AG04450 (cell line): ENCODE data around the gene ADSL. TPM values are rescaled to one million over a fixed set of nuclear protein-coding genes. Genes with fewer than 3 reads are reported as not detected.
A peak's percentile ranks its signal among the peaks of the same experiment; 100 is the strongest.

ENCODE experiments used
- CTCF ChIA-PET: fragments of 300-600, 350-600 bp; formaldehyde crosslinking; extraction: SDS; loops from one replicate; lab custom pipeline; 2022; ENCODE audit warnings: antibody characterized with exemption, inconsistent platforms; lab: Charles Lee
- POLR2A ChIA-PET: fragments of 350-600 bp; formaldehyde crosslinking; extraction: SDS; loops from one replicate; lab custom pipeline; 2021; ENCODE audit warnings: antibody characterized with exemption, inconsistent platforms; lab: Yijun Ruan, JAX
- DNase-seq: peaks from one replicate; pipeline ENCODE4 v3.0.0-alpha.2; 2011; ENCODE audit warnings: low read depth, low spot score
- H3K27ac ChIP-seq: one replicate; pipeline ENCODE4 v1.5.1; 2012; ENCODE audit warnings: low read depth, low read length, control low read depth
- H3K27me3 ChIP-seq: one replicate; pipeline ENCODE4 v1.6.0; 2012; ENCODE audit warnings: low read length; ENCODE audit not compliant: control insufficient read depth, insufficient read depth
- H3K4me3 ChIP-seq: 2 replicates; pipeline ENCODE4 v1.5.1; 2011; ENCODE audit warnings: mild to moderate bottlenecking, low read depth, low read length, control low read depth
- H3K9me3 ChIP-seq: 2 replicates; pipeline ENCODE4 v1.5.1; 2012; ENCODE audit warnings: low read length; ENCODE audit not compliant: control insufficient read depth, insufficient read depth
- polyA plus RNA-seq: library from polyadenylated mRNA; depleted of rRNA; stranded (reverse); fragments of >200 nt; gene quantifications from 2 replicates; pipeline ENCODE4 v1.2.3, GENCODE V29; 2011
- TF ChIP-seq, protein P1 (sequence below): IDR thresholded peaks from 2 replicates; pipeline ENCODE4 v1.5.1; 2011; ENCODE audit warnings: low read depth, low read length, control low read depth, inconsistent platforms

The ADSL gene
- polyA plus RNA-seq, 1 experiment, result 116 TPM

DNA sequence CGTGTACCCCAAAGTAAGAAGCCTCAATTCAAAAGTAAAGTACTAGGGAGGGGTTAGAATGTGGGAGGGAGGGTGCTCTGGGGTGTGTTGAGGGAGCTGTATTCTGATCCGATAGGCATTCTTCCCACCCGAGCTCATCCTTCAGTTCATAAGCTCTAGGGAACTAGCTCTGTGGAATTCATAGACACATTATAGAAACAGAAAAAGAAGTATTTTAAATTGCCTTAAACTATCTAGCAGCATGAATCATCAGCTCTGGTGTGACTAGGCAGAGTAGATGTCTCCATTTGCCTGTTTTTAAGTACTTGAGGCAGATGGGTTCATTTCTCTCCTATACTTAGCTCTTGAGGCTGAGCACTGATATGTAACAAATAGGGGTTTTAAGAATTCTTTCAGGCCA lies 16.8 kb downstream of the ADSL start:
- peak; percentile 33 for DNase-seq

DNA sequence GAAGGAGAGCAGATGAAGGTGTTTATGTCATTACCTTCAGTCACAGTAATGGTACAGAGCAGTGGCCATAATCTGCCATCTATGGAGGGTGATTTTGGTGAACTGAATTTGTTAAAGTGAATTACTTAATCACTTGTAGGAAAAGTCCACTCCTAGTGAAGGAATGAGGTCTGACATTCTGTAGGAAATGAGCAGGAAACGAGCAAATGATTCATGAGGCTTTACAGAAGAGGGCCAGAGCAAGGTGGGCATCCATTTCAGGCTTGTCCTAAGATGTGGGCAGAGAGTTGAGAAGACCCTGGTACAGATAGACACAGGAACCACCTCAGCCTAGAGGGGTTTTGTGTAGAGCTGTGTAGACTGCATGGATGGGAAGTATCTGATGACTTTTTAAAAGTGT lies 18.1 kb downstream of the ADSL start:
- POLR2A ChIA-PET, result no interaction called here
- Histone ChIP-seq H3K9me3 (no peaks in the 10 kb centered on the region), H3K27me3 (no peaks in the 10 kb centered on the region), H3K4me3 (no peak overlapping the region), H3K27ac (no peak overlapping the region)
- TF ChIP-seq, protein P1, sequence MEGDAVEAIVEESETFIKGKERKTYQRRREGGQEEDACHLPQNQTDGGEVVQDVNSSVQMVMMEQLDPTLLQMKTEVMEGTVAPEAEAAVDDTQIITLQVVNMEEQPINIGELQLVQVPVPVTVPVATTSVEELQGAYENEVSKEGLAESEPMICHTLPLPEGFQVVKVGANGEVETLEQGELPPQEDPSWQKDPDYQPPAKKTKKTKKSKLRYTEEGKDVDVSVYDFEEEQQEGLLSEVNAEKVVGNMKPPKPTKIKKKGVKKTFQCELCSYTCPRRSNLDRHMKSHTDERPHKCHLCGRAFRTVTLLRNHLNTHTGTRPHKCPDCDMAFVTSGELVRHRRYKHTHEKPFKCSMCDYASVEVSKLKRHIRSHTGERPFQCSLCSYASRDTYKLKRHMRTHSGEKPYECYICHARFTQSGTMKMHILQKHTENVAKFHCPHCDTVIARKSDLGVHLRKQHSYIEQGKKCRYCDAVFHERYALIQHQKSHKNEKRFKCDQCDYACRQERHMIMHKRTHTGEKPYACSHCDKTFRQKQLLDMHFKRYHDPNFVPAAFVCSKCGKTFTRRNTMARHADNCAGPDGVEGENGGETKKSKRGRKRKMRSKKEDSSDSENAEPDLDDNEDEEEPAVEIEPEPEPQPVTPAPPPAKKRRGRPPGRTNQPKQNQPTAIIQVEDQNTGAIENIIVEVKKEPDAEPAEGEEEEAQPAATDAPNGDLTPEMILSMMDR, result no peak
- no peak for DNase-seq
- CTCF ChIA-PET, result no interaction called here

More for the DNA sequence above, 16.8 kb downstream of the ADSL start:
- TF ChIP-seq, protein P1, result no peak
- POLR2A ChIA-PET, result interaction anchor here (0.6 kb wide), 1 partner anchor 290 kb away, joined by 3 read pairs; no protein-coding TSS in a partner anchor
- CTCF ChIA-PET, result no interaction called here
- no peak overlapping the region for H3K4me3 ChIP-seq
- H3K9me3 ChIP-seq, result no peaks in the 10 kb centered on the region
- H3K27ac ChIP-seq, result peak overlapping the region; percentile 53
- no peaks in the 10 kb centered on the region for H3K27me3 ChIP-seq

GRCh38 chr22:40366068-40366467 lies 19.8 kb downstream of the ADSL start:
- Histone ChIP-seq H3K9me3 (no peaks in the 10 kb centered on the region; the same call in 1 of the 2 replicates), H3K27me3 (no peaks in the 10 kb centered on the region), H3K4me3 (no peak overlapping the region), H3K27ac (no peak overlapping the region)
- TF ChIP-seq, protein P1, result no peak
- POLR2A ChIA-PET, result no interaction called here
- no peak for DNase-seq
- CTCF ChIA-PET, result interaction anchor here (0.6 kb wide), 1 partner anchor 341 kb away, joined by 5 read pairs; no protein-coding TSS in a partner anchor

- Histone ChIP-seq H3K4me3 (no peak overlapping the region), H3K27ac (no peak overlapping the region), H3K9me3 (no peaks in the 10 kb centered on the region; the same call in 1 of the 2 replicates), H3K27me3 (no peaks in the 10 kb centered on the region)
- TF ChIP-seq, protein P1, result no peak
- DNase-seq, result no peak
- CTCF ChIA-PET, result no interaction called here
- POLR2A ChIA-PET, result no interaction called here
Measured at GRCh38 chr22:40367342-40367741, 21.0 kb downstream of the ADSL start.

DNA sequence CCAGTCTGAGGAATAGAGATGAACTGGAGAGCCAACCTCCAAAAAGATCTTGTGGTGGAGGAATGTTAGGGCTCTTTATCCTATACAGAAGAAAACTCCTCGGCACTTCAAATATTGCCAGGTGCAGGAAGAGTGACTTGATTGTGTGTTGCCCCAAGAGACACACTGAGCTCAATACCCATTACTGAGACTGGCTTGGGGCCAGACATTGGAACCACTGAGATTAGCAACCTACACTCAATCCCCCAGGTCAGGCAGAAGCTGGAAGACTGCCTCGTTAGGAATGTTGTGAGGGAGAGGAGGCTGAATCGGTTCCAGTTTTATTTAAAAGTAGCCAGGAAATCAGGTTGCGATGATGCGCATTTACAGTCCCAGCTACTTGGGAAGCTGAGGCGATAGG lies 21.7 kb downstream of the ADSL start:
- Histone ChIP-seq H3K9me3 (no peaks in the 10 kb centered on the region; the same call in 1 of the 2 replicates), H3K4me3 (no peak overlapping the region), H3K27me3 (no peaks in the 10 kb centered on the region), H3K27ac (no peak overlapping the region)
- TF ChIP-seq, protein P1, result no peak
- ChIA-PET CTCF (interaction anchor here (0.6 kb wide), 1 partner anchor 80 kb away, joined by 4 read pairs; no protein-coding TSS in a partner anchor), POLR2A (no interaction called here)
- DNase-seq, result no peak
